Fibroblast of skin of back (primary cell): Measurements from ENCODE around the gene TNFSF13B. TPM values are rescaled to one million over a fixed set of nuclear protein-coding genes. Genes with fewer than 3 reads are reported as not detected.
"Not testable (repeated sequence)": the region's sequence is repeated elsewhere in the genome, so short reads cannot be mapped to it uniquely, and the experiment has no call there.

ENCODE experiments used
- DNase-seq: peaks from one replicate; pipeline ENCODE4 v3.0.0-alpha.2; 2013
- polyA plus RNA-seq, 2 experiments: library from polyadenylated mRNA; unstranded; fragments of 120-200 nt; gene quantifications; one replicate each; pipeline ENCODE4 v1.2.1, GENCODE V29; 2013; ENCODE audit not compliant: insufficient read length in 2 of 2

Gene TNFSF13B, protein sequence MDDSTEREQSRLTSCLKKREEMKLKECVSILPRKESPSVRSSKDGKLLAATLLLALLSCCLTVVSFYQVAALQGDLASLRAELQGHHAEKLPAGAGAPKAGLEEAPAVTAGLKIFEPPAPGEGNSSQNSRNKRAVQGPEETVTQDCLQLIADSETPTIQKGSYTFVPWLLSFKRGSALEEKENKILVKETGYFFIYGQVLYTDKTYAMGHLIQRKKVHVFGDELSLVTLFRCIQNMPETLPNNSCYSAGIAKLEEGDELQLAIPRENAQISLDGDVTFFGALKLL
- polyA plus RNA-seq (2013, experiment 1 of 2; ENCODE audit: insufficient read length), result 0.36 TPM
- 0.19 TPM for polyA plus RNA-seq (2013, experiment 2 of 2; ENCODE audit: insufficient read length)

DNA sequence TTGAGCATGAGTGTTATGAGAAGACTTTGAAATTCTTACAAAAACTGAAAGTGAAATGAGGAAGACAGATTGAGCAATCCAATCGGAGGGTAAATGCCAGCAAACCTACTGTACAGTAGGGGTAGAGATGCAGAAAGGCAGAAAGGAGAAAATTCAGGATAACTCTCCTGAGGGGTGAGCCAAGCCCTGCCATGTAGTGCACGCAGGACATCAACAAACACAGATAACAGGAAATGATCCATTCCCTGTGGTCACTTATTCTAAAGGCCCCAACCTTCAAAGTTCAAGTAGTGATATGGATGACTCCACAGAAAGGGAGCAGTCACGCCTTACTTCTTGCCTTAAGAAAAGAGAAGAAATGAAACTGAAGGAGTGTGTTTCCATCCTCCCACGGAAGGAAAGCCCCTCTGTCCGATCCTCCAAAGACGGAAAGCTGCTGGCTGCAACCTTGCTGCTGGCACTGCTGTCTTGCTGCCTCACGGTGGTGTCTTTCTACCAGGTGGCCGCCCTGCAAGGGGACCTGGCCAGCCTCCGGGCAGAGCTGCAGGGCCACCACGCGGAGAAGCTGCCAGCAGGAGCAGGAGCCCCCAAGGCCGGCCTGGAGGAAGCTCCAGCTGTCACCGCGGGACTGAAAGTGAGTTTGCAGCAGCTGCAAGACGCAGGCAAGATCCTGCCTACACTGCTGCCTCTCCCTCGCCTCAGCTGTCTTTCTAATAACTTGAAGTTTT lies at the start of gene TNFSF13B:
TNFSF13B (plus strand) TSS at position 118 of the 728 bp plus-strand sequence; CDS start at position 296, 178 bp downstream.
- peak; percentile 11 for DNase-seq

DNA sequence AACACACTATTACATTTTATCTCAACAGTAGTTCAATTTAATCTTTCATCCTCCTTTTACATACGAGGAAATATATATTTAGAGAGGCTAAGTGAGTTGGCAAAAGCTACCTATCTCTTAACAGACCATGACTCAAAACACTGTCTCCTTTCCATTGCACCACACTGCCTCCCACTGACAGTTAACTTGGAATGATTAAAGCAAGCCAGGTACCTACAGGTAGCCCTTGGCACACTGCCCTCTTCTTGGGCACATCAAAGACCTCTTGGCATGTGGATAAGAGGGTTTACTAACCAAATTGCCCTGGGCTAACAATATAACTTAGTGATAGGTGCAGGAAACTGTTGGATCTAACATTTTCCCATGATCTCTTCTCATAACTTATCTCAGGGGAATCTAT lies 49.5 kb upstream of the TNFSF13B start:
- DNase-seq, result no peak

DNA sequence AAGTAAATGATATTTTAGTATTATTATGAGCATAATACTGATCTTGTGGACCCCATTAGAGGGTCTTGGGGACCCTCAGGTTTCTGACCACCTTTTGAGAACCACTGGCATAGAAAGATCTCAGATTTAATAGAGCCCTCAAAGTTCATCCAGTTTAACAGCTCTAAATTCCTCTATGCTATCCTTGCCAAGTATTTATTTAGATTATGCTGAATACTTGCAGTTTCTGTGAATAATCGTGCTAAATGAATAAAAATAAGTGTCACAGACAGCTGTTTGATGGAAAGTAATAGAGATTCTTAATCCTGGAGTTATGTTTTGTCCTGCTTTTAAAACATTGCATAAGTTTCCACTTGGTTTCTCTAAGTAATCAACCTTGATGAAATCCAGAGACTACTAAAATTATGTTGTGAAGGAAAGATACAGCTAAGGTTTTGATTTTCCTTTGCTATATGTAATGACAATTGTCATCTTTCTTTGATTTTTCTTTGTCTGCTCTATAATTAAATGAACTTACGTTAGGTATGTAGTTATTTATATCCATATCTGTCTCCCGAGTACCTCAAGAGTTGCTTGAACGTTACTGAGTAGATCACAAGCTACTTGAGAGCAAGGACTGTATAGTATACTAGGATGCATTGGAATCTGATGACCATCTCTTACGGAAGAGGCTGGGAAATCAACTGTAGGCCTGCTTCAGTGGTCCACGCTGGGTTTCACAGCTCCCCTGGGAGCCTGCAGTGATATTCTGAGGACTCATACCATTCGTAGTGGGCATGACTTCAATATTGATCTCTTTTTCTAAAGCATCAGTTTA lies 45.6 kb upstream of the TNFSF13B start:
- no peak for DNase-seq

DNA sequence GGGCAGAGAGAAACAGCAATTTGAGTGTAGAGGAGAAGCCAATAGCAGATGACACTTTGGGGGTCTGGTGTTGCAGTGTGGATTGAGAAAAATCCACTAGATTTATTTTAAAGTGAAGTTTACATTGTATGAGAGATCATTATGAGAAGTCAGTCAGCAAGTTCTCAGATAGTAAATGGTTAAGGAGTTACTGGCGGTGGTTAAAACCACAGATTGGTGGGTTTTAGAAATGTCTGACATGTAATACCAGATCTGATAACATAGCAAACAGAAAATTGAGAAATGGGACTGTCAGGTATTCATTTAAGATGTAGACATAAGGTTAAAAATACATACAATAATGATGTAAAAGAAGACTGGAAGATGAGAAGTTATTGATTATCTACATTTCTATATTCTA lies 44.1 kb upstream of the TNFSF13B start:
- no peak for DNase-seq

DNA sequence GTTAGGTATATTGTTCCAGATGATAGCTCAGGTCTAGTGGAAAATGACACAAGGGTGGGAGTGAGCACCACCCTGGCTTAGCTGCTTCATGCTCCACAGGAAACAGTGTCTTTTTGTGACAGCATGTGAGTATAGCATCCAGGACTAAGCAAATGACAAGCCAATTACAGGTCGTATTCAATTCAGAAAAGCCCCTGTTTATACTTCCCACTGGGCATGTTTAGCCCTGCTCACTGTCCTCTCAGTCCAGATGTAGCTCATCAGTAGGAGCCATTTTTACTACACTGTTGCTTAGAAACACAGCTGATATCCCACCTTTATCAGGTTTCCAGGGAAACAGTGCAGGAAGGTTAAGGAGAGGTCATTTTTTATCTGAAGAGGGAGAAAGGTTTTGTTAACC lies 43.3 kb upstream of the TNFSF13B start:
- no peak for DNase-seq

DNA sequence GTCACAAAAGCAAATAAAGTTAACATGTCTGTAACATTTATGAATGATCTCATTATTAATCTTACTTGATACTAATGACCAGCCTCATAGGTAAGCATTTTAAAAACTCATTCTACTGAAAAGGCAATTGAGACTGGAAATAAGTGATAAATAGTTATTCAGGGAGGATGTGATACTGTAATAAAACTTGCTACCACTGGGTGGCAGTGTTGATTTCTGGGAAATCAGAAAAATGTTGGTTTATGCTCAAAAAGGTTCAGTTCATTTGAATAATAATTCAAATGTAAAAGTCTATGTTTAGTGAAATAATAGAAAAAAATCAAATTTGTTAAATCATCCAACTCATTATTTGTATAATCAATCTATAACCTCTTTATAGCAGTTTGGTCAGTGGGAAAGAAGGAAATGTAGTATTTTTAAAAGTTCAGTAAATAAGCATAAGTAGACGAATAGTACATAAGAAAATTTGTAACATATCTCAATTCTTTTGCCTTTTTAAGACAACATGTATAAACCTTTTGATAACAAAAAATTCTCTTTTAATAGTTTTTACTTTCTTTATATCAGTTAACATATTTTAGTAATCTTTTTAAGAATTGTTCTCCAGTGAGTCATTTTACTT lies 41.8 kb upstream of the TNFSF13B start:
- DNase-seq, result peak; percentile 30

DNA sequence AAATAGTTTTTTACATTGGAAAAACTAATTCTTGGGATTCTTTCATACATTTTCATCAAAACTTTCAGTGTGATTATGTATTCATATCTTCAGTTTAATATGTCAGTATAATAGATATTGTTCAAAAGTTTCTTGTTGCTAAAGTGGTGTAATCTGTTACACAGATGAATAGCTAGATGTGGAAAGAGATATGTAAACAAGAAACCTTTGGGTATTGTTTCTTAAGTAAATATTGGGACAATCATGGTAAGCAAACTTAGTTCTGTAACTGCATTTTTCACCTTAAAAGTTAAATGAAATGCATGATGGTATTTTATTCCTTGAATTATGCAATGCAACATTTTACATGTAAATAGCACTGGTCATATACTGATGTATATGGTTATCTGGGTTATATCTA lies 39.1 kb upstream of the TNFSF13B start:
- DNase-seq, result no peak

DNA sequence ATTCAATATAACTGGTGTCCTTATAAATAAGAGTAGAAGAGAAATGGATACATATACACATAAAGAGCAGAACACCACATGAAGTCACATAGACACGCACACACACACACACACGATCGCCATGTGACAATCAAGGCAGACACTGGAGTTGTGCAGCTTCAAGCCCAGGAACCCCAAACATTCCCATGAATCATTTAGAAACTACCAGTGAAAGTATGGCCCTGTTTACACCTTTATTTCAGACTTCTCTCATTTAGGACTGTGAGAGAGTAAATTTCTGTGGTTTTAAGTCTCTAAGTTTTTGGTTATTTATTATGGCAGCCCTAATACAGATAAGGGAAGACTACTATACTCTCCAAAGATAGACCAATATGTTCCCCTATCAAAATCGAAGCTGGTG lies 20.4 kb upstream of the TNFSF13B start:
- no peak for DNase-seq

DNA sequence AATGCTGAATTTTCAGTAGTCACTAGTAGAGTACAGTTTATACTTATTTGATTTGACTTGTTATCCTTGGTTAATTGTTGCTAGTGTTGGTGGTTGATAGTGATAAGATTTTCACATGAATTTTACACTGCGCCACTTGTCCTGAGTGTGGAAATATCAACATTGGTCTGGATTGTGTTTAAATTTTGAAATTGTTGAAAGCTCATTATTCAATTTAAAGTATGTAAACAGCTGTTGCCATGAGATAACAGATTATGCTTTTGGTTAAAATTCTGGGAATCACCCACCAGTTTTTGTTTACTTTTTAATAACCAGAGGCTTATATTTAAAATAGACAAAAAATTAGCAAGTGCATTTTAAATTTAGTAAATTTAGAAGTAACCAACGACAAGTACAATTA lies 12.3 kb upstream of the TNFSF13B start:
- no peak for DNase-seq

DNA sequence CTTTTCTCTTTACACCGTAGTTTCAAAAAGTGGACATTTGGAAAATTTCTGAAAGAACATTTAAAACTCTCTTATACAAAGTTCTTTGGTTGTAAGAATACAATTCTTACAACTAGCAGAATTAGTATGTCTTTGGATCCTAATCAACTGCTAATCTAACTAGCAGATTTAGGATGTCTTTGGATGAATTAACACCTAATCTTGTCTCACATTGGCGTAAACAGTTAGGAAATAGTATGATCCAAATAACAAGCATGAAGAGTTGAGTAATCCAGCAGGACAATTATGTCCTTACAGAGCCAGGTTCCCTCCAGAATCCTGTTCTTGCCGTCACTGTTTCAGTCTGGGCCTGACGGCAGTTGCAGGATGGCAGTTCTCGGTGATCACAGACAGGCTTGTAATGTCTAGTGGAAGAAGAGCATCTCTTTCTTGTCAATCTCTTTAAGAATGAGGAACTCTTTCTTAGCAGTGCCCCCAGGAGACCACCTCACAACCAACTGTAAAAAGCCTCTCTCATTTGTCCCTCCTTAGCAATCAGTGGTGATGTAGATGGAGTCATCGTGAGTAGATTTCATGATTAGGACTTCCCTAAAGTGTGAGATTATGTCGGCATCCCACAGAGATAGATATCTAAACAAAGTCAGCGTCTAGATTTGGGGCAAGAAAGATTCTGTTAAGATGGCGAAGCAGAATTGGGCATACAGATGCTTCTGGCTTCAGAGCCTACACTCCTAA lies 5.7 kb upstream of the TNFSF13B start:
- DNase-seq, result no peak

DNA sequence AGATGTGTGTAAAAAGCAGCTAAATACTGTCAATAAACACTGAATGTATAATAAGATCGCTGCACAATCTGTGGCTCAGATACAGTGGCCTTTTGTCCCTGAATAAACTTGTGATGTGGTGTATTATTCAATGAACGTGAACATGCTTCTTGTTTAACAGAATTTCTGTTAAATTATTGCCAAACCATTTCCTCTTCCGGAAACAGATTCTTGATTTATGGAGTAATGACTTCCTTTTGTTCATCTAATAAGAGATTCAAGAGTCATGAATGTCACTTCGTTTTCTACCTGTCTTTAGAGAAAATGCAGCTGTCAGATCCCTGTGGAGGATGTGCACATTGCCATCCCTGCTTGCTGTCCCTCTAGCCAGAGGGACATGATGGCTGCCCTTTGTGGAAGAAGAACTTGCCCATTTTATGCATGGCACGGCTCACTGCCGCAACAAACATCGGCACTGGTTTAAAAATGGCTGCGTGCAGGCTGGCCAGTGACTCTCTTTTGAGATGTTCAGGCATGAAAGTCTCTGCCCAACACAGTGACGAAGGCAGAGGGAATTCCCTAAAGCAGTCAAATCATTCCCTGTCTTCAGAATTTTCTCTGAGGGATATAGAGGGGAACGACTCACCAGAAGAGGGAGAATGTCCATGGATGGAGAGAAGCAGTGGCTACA lies 3.1 kb upstream of the TNFSF13B start:
- DNase-seq, result peak; percentile 2

DNA sequence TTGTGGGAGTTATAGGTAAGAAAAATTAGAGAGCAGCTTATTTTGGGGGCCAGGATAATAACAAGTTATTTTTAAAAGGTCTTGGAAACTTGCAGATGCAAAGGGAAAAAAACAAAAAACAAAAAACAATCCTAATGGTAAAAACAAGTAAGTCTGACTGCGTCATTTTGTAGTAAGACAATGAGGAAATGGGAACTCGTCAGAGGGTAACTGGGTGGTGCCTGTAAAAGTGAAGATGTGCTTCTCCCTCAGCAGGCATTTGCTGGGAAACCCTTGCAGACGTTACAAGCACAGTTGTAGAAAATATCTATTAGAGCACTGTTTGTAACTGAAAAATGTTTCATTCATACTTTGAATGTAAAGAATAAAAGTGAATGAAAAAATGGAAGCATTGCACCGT lies 2.2 kb upstream of the TNFSF13B start:
- DNase-seq, result no peak

DNA sequence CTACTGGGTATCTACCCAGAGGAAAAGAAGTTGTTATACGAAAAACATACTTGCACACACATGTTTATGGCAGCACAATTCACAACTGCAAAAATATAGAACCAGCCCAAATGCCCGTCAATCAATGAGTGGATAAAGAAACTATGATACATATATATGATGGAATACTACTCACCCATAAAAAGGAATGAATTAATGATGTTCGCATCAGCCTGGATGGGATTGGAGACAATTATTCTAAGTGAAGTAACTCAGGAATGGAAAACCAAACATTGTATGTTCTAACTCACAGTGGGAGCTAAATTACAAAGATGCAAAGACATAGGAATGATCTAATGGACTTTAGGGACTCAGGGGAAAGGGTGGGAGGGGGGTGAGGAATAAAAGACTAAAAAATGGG lies 1.7 kb upstream of the TNFSF13B start:
- DNase-seq, result not testable (repeated sequence)

DNA sequence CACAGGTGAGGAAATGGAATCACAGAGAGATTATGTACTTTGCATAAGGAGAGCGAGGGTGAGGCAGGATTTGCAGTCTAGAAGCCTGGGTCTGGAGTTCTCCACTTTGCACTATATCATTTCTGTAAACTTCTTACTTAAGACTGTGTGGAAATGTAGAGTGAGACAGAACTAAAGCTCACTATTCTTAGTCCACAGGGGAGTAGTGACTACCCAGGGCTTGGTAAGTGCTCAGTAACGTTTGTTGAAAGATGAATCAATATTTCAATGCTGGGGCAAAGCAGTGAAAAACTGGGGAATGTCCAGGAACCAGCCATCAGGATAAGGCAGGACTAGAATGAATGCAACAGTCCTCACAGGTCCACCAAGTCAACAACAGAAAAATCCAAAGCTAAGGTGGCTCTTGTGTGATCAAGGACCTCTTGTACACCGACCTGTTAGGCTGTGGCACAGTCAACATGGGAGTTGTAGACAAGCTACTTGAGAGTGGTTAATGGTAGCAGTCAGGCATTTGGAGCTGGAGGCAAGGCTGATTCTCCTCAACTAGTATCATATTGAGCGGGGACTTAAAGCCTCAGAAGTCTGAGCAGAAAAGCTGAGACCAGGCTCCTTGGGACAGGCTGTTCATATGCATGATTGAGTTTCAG lies 929 bp upstream of the TNFSF13B start:
- no peak for DNase-seq

DNA sequence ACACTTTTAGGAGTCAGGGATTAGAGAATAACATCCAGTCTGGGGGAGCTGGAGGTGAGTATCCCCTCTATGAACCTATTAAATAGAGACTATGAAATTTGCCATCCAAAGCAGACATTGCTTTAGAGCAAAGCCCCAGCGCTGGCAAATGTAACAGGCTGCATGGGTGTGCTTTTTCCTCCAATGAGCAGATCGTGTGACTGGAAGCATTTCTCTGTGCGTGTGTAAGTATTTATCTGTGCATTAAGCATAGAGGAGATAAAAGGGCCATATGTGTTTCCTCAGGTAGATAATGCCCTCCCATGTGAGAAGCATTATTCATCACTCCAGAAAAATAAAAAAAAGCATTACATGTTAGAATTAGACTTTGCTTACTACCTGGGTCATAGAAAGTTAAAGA lies 924 bp downstream of the TNFSF13B start:
- DNase-seq, result no peak

DNA sequence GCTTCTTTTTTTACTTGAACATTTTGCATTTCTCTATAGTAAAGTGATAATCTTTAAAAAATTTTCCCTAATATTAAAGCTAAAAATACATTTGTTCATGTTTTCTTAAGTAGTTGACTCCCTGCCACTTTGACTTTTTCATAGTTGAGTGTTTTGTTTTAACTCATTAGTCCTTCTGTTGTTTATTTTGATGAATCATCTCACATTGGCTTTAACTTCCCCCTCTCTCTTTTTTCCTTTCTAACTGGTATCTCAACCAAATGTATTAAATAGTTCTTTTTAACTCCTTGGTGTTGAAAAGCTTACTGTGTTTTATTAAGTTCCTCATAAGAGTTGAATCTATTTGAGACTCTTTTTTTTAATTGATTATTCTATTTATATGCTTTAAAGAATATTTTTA lies 2.8 kb downstream of the TNFSF13B start:
- DNase-seq, result peak; percentile 31

DNA sequence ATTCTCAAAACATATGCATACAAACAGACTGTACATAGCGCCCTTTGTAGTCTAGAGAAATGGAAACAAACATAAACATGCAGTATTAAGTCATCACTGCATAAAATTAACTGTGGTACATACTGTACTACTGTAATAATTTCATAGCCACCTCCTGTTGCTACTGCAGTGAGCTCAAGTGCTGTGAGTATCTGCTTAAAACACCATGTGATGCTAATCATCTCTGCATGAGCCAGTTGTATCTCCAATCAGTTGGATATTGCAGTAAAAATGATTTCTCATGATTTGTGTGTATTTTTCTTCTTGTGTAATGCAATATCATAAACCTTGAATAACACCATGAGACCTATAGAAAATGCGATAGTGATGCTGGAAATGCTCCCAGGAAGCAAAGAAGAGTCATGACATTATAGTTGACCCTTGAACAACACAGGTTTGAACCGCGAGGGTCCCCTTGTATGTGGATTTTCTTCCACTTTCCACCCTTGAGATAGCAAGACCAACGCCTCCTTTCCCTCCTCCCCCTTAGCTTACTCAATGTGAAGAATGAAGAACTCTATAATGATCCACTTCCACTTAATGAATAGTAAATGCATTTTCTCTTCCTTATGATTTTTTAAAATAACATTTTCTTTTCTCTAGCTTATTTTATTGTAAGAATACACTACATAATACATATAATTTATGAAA lies 4.1 kb downstream of the TNFSF13B start:
- no peak for DNase-seq

DNA sequence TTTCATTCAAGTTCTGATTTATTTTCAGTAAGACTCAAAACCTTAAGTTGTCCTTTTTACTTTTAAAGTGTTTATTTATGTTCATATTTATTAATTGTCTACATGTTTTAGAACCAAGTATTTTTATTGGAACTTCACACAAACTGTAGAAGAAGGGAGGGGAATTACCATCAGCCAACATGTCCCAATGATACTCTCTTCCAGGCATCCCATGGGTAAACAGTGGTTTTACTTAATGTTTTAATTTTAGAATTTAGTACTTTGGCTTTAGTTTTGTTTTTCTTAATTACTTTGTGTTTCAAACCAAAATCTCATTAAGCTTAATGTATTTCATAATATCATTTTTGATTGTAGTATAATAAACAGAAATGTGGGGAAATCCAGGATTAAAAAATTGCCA lies 5.2 kb downstream of the TNFSF13B start:
- DNase-seq, result no peak

DNA sequence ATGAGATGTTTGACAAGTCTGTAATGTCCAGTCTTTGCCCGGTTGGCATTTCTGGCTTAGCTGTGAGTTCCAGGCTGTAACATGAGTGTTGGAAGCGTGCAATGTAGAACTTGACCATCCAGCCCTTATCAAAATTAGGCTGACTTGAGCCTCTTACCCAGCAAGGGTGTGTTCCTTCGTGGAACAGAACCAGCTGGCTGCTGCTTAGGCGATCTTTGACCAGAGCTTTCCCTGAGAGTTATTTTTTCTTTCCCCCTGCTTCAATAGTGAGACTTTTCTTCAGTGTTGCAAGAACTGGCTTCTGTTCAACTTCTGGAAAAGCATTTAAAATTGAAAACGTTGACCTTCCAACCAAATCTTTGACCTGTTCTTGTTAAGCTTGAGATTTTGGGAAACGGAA lies 6.5 kb downstream of the TNFSF13B start:
- no peak for DNase-seq

DNA sequence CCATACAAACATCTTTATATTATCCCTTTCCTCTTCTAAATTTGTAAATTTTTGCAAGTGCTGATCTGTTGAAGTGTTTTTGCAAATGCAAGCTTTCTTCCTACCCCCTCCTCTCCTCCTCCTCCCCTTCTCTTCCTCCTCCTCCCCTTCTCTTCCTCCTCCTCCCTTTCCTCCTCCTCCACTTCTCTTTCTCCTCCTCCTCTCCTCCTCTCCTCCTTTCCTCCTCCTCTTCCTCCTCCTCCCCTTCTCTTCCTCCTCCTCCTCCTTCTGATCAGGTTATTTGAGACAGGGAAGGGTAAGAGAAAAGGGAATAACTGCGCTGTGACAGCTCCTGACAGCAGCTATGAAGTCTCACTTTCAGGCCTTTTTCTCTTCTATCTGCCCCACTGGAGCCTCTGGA lies 8.9 kb downstream of the TNFSF13B start:
- DNase-seq, result no peak
